Spinal cord (tissue), 10 donors: ENCODE data around the gene ZMYND8. TPM values are rescaled to one million over a fixed set of nuclear protein-coding genes. Genes with fewer than 3 reads are reported as not detected.
"Not testable (repeated sequence)": the region's sequence is repeated elsewhere in the genome, so short reads cannot be mapped to it uniquely, and the experiment has no call there.

ENCODE experiments used
- DNase-seq, 6 donors: peaks; one replicate each; pipeline versions ENCODE4 v3.0.0 to v3.0.0-alpha.2; 2013 to 2015; ENCODE audit warnings: low spot score in 6 of 6, low read depth in 4 of 6
- H3K27ac ChIP-seq: one replicate; pipeline ENCODE4 v1.5.1; 2013; ENCODE audit warnings: low read depth, low read length, control low read depth
- H3K27me3 ChIP-seq: one replicate; pipeline ENCODE4 v1.6.1; 2013; ENCODE audit warnings: low read length; ENCODE audit not compliant: control insufficient read depth, insufficient read depth
- H3K36me3 ChIP-seq: one replicate; pipeline ENCODE4 v1.6.1; 2013; ENCODE audit warnings: low read length; ENCODE audit not compliant: control insufficient read depth, insufficient read depth
- H3K4me1 ChIP-seq: one replicate; pipeline ENCODE4 v1.6.1; 2013; ENCODE audit warnings: low read length; ENCODE audit not compliant: control insufficient read depth, insufficient read depth
- H3K4me3 ChIP-seq: one replicate; pipeline ENCODE4 v1.5.1; 2013; ENCODE audit warnings: low read depth, low read length, control low read depth
- H3K9me3 ChIP-seq: one replicate; pipeline ENCODE4 v1.6.1; 2013; ENCODE audit warnings: low read length; ENCODE audit not compliant: control insufficient read depth, insufficient read depth
- WGBS: methylation state at CpG from one replicate; pipeline ENCODE4 v1.1.5; 2013; ENCODE audit warnings: missing lambda C conversion rate; ENCODE audit not compliant: insufficient coverage; 5-methylcytosine and 5-hydroxymethylcytosine counted together
- polyA plus RNA-seq, 2 donors: library from polyadenylated mRNA; unstranded; fragments of 120-200 nt; gene quantifications; one replicate each; pipeline ENCODE4 v1.2.1, GENCODE V29; 2013; ENCODE audit not compliant: insufficient read length in 2 of 2
- total RNA-seq, 2 donors: library from RNA; depleted of rRNA in 1 of 2; stranded (reverse); fragments of 120-200 nt in 1 of 2; fragments of >200 nt in 1 of 2; gene quantifications; one replicate each; pipeline versions ENCODE4 v1.2.3 to v1.2.4, GENCODE V29; 2013 to 2014
- donor health status: healthy.

ZMYND8 gene
- total and polyA plus RNA-seq, 4 donors, result 31.1 to 45.8 (median 37.4) TPM

DNA sequence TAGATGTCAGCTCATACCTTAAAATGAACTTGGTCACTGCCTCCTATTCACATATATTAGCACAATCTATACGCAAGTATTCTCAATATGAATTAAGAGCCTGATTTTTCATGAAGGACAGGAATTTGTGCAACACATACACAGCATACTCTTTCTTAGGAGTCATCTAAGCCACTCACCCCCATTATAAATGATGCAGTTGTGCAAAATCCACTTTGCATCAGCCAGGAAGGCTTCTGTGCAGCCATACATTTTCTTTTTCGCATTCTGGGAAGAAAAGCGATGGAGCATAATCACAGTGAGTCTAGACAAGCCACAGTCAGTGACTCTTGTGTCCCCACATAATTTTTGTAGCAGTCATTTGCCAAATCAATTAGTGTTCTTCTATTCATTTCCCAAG, 66.5 kb downstream of the ZMYND8 start:
- Histone ChIP-seq H3K4me3 (no peak overlapping the region), H3K9me3 (no peaks in the 10 kb centered on the region), H3K36me3 (peaks cover 26% of the 10 kb centered on the region), H3K27me3 (no peaks in the 10 kb centered on the region), H3K4me1 (no peaks in the 10 kb centered on the region), H3K27ac (no peak overlapping the region)
- peak in 1 of 6 donors; percentile 51 for DNase-seq
- 64% methylated on average over 3 of the region's 3 CpGs for WGBS

DNA sequence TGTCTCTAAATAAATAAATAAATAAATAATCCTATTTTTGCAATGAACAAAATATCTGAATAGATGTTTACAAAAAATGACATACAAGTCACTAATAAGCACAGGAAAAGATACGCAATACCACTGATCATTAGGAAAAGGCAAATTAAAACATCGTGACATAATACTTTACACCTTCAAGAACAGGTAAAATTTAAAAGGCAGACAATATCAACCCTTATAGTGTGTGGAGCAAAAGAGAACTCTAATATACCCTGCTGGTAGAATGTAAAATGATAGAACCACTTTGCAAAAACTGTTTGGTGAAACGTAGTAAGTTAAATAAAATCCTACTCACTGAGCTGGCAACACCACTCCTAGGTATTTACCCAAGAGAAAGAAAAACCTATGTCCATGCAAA, 67.4 kb downstream of the ZMYND8 start:
- H3K36me3 ChIP-seq, result peaks cover 28% of the 10 kb centered on the region
- H3K27ac ChIP-seq, result no peak overlapping the region
- H3K27me3 ChIP-seq, result no peaks in the 10 kb centered on the region
- no peak overlapping the region for H3K4me3 ChIP-seq
- no peaks in the 10 kb centered on the region for H3K9me3 ChIP-seq
- 80% methylated on average over 1 of the region's 3 CpGs for WGBS
- H3K4me1 ChIP-seq, result no peaks in the 10 kb centered on the region
- DNase-seq, result no peak

DNA sequence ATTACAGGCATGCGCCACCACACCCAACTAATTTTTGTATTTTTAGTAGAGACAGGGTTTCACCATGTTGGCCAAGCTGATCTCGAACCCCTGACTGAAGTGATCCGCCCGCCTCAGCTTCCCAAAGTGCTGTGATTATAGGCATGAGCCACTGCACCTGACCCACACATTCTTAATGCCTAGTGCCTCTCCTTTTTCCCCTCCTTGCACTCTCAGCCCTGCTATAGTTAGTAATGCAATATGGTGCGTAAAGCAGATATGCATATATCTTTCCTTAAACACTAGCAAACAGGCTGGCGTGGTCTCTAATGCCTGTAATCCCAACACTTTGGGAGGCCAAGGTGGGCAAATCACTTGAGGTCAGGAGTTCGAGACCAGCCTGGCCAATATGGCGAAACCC, 68.0 kb downstream of the ZMYND8 start:
- H3K4me3 ChIP-seq, DNase-seq, H3K4me1 ChIP-seq, H3K9me3 ChIP-seq, H3K27ac ChIP-seq, H3K27me3 ChIP-seq: not testable (repeated sequence)
- peaks cover 29% of the 10 kb centered on the region for H3K36me3 ChIP-seq
- no CpG with 5 or more reads among the region's 8 CpGs for WGBS

DNA sequence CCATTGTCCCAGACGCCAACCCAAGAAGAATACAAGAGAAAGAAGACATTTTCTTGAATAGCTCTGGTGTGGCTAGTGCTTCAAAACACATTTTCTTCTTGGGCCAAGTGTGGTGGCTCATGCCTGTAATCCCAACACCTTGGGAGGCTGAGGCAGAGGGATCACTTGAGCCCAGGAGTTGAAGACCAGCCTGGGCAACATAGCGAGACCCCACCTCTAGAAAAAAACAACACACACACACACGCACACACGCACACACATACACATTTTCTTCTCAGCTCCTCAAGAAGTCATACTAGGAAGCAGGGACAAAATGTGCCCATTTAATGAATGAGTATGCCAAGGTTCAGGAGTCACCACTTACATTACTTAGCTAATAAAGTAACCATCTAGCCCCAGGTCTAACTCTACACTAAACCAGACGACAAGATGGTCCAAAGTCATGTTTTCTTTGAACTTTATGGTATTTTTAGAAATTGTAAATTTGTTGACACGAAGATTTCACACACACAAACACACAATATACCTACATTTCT, 68.8 kb downstream of the ZMYND8 start:
- peaks cover 29% of the 10 kb centered on the region for H3K36me3 ChIP-seq
- WGBS, result no CpG with 5 or more reads among the region's 6 CpGs

DNA sequence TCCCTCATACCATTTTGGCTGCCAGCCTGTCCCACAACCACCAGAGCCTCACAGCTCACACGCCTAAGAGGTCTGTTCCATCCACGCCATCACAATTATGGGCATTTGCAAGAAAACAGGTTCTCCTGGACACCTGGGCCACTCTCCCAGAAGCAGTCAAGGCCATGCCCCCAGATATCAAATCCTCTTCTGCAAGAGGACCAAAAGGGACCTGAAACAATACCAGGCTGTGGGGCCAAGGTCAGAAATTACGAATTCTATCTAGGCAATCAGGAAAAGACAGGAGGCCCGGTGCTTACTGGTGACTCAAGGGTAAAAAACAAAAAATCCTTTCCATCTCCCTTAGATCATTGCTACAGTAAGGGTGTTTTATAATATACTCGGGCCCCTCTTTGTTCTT, 69.8 kb downstream of the ZMYND8 start:
- no peaks in the 10 kb centered on the region for H3K4me1 ChIP-seq
- WGBS, result 81% methylated on average over 2 of the region's 5 CpGs
- no peak for DNase-seq
- no peaks in the 10 kb centered on the region for H3K9me3 ChIP-seq
- H3K27ac ChIP-seq, result no peak overlapping the region
- H3K27me3 ChIP-seq, result no peaks in the 10 kb centered on the region
- H3K4me3 ChIP-seq, result no peak overlapping the region
- peaks cover 32% of the 10 kb centered on the region for H3K36me3 ChIP-seq

More for the DNA sequence above, 68.8 kb downstream of the ZMYND8 start:
- no peaks in the 10 kb centered on the region for H3K4me1 ChIP-seq
- H3K27me3 ChIP-seq, result no peaks in the 10 kb centered on the region
- no peak overlapping the region for H3K4me3 ChIP-seq
- no peak for DNase-seq
- no peaks in the 10 kb centered on the region for H3K9me3 ChIP-seq
- H3K27ac ChIP-seq, result no peak overlapping the region

DNA sequence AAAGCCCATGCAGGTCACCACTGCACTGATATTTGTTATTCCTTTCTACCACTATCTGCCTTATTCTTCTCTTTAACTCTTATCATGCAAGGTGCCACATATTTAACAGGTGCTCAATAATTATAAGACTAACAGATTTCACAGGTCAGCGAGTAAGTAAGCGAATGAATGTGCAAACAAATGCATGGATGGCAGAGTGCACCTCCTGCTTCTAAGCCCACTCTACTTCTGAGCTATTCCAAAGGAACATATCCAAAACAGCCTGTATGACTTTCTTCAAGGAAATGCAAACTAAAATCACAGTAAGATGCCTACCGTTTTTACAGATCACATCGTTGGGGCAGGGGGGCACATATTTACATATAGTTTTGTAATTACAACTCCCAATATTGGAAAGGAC, 71.3 kb downstream of the ZMYND8 start:
- Histone ChIP-seq H3K36me3 (peaks cover 38% of the 10 kb centered on the region), H3K27ac (no peak overlapping the region), H3K27me3 (no peaks in the 10 kb centered on the region), H3K4me1 (peaks cover 7% of the 10 kb centered on the region), H3K9me3 (no peaks in the 10 kb centered on the region), H3K4me3 (no peak overlapping the region)
- 100% methylated on average over 2 of the region's 4 CpGs for WGBS
- DNase-seq, result no peak

DNA sequence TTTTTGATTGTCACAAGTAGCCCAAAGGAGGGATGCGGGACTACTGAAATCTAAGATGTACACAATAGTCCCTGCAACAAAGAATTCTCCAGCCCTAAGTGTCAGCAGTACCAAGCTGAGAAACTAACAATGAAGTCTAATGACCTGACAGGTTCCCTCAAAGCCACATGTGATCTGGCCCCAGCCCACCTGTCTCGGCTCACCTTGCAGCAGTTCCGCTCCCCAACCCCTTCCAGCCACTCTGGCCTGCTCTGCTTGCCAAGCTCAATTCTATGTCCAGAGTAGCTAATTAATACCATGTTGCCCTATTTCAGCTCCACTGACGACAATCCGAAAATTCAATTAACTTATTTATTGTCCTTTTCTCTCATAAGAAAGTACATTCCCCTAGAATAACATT, 72.1 kb downstream of the ZMYND8 start:
- Histone ChIP-seq H3K27me3 (no peaks in the 10 kb centered on the region), H3K27ac (no peak overlapping the region), H3K4me1 (peaks cover 7% of the 10 kb centered on the region), H3K9me3 (no peaks in the 10 kb centered on the region), H3K36me3 (peaks cover 43% of the 10 kb centered on the region), H3K4me3 (no peak overlapping the region)
- 88% methylated on average over 5 of the region's 5 CpGs for WGBS
- no peak for DNase-seq

DNA sequence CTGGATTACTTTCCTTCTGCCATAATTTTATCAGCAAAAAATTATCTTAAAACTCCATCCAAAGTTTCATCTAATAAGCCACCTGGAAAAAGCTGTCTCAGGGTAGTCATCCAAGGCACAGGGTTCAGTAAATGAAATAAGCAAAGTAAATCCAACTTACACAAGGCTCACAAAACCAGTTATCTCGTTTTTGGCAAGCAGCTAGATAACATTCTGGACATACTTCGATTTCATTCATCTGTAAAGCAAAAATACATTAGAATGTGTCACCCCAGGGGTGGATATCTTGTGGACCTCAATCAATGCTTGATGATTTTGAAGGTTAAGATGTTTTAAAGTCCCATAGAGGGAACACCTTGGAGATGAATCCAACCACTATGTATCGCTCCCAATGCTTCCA, 73.1 kb downstream of the ZMYND8 start:
- no peaks in the 10 kb centered on the region for H3K9me3 ChIP-seq
- no peak overlapping the region for H3K27ac ChIP-seq
- no peak overlapping the region for H3K4me3 ChIP-seq
- H3K36me3 ChIP-seq, result peaks cover 44% of the 10 kb centered on the region
- H3K4me1 ChIP-seq, result peaks cover 7% of the 10 kb centered on the region
- no peak for DNase-seq
- H3K27me3 ChIP-seq, result no peaks in the 10 kb centered on the region
- WGBS, result 89% methylated on average over 1 of the region's 3 CpGs

DNA sequence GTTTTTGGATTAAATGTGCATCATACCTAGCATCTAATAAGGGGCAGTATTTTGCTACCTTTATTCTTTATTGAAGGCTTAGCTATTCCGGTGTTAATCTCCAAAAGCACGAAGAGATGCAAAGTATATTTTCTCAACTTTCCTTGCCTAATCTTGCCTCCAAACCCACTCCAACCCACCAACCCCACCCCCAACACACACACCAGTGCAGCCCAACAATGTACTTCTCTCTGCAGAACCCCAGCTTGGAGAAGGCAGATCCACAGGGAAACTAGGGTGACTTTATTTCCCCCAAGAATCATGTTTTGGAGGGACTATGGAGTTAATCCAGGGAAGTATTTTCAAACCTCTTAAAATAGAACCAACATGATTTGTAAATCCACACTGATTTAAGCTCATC, 73.6 kb downstream of the ZMYND8 start:
- DNase-seq, result no peak
- peaks cover 48% of the 10 kb centered on the region for H3K36me3 ChIP-seq
- H3K9me3 ChIP-seq, result no peaks in the 10 kb centered on the region
- H3K4me1 ChIP-seq, result peaks cover 7% of the 10 kb centered on the region
- H3K27me3 ChIP-seq, result no peaks in the 10 kb centered on the region
- 100% methylated on average over 2 of the region's 2 CpGs for whole genome bisulfite sequencing
- H3K4me3 ChIP-seq, result no peak overlapping the region
- H3K27ac ChIP-seq, result no peak overlapping the region

DNA sequence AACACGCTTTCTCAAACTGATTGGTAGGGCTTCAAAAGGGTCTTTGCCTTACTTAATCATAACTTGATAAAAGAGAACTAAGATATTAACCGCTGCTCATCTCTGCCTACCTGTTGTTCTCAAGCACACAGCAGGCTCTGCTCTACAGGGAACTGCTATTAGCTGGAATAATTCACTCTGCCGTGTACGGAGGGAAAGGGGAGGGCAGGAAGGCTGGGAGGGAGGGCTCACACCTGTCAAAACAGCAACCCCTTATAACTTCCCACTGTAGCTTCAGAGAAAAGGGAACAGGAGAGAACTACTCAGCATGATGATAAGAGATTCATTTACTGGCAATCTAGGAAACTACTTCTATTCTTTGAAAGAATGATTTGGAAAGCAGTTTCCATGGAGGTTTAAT, 75.1 kb downstream of the ZMYND8 start:
- DNase-seq, result no peak
- H3K27ac ChIP-seq, result peak overlapping the region; percentile 40
- no CpG with 5 or more reads among the region's 4 CpGs for WGBS
- no peaks in the 10 kb centered on the region for H3K9me3 ChIP-seq
- no peaks in the 10 kb centered on the region for H3K27me3 ChIP-seq
- H3K36me3 ChIP-seq, result peaks cover 49% of the 10 kb centered on the region
- no peak overlapping the region for H3K4me3 ChIP-seq
- peaks cover 14% of the 10 kb centered on the region for H3K4me1 ChIP-seq
